ENCODE results near the gene NID2. TPM values are rescaled to one million over a fixed set of nuclear protein-coding genes. Genes with fewer than 3 reads are reported as not detected.

Gene NID2
- polyA plus RNA-seq, 1 of the 3 experiments (the other 2 are of a cell fraction): 22.7 TPM

DNA sequence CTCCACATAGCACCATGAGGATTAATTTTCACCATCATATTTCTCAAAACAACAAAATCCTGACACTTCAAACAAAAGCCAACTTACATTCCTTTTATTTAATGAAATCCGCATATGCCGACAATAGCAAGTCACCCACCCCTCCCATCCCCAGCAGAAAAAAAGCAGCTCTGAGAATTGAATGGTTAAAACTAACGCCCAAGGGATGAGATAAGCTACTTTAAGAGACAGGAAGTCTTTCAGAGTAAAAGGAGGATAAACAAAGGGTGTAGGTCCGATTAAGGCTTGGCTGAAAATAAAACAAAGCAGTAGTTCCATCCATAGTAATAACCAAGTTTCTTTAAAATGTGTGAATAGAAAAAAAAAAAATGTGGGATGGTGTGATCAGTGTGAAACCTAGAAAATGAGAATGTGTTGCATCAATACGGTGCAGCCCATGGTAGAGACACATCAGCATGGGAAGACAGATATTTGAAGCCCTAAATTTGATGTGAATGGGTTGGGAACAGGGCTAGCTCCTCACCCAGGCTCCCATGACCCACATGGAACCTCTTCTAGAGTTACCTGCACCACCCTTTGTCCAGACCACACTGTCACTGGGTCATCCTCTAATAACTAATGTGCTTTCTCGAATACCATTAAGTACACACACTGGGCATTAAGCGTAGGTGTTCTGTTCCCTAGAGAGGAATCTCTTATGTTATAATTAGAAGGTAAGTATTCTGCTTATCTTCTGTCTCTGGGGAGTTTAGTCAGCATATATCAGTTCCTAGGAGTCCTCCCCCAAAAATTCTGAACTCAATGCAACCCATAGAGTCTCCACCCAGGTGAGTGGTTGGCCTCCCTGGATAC, 47.8 kb downstream of the NID2 start:
- no peak for DNase-seq
- H4K20me1 ChIP-seq (ENCODE audit: insufficient read depth): no peaks in the 10 kb centered on the region
- ChIA-PET POLR2A (no interaction called here), CTCF (interaction anchor here (1.3 kb wide), 1 partner anchor 111 kb away, joined by 4 read pairs; no protein-coding TSS in a partner anchor)
- no peak overlapping the region for H3K27ac ChIP-seq (ENCODE audit: low read depth in 2 of 2, low read length in 1 of 2)
- peaks cover 4 to 28% of the 10 kb centered on the region in 2 experiments; a peak in 3 of 4 replicates for H3K4me1 ChIP-seq (ENCODE audit: control insufficient read depth in 1 of 2, insufficient read depth in 2 of 2, low read depth in 1 of 2, low read length in 1 of 2)
- H3F3A ChIP-seq (replicated peaks; ENCODE audit: insufficient read depth): peaks cover 23% of the 10 kb centered on the region
- H3K27me3 ChIP-seq (ENCODE audit: insufficient read depth): no peaks in the 10 kb centered on the region
- no peak overlapping the region for H3K9ac ChIP-seq
- no peak overlapping the region for H3K4me2 ChIP-seq
- peaks cover 0 to 9% of the 10 kb centered on the region in 2 experiments for H3K36me3 ChIP-seq (replicated peaks in 1 of 2; ENCODE audit: control insufficient read depth in 1 of 2, insufficient read depth in 2 of 2, low read length in 1 of 2)
- WGBS (ENCODE audit: low lambda C conversion rate): 92% methylated on average over 7 of the region's 7 CpGs
- H3K9me3 ChIP-seq: no peaks in the 10 kb centered on the region; the same call in 1 of the 2 replicates
- H3K9me2 ChIP-seq: no peaks in the 10 kb centered on the region
- H3K79me2 ChIP-seq (ENCODE audit: insufficient read depth): no peaks in the 10 kb centered on the region
- no peak overlapping the region for H3K4me3 ChIP-seq (ENCODE audit: low read depth in 2 of 2, low read length in 1 of 2)
- TF ChIP-seq ELF1 (IDR thresholded peaks at IDR 0.05) (no peak), TEAD4 (IDR thresholded peaks at IDR 0.05; ENCODE audit: borderline replicate concordance, insufficient read depth) (no peak), EP300 (IDR thresholded peaks at IDR 0.05; ENCODE audit: borderline replicate concordance in 1 of 2, low read depth in 1 of 2, low read length in 1 of 2) (no peak), RXRA (IDR thresholded peaks at IDR 0.05; ENCODE audit: borderline replicate concordance, low read depth) (no peak), EZH2phosphoT487 (IDR thresholded peaks at IDR 0.05; ENCODE audit: borderline replicate concordance, low read depth) (no peak), MEF2A (IDR thresholded peaks at IDR 0.05; ENCODE audit: borderline replicate concordance, low read depth) (no peak)
- TF ChIP-seq, protein P1, sequence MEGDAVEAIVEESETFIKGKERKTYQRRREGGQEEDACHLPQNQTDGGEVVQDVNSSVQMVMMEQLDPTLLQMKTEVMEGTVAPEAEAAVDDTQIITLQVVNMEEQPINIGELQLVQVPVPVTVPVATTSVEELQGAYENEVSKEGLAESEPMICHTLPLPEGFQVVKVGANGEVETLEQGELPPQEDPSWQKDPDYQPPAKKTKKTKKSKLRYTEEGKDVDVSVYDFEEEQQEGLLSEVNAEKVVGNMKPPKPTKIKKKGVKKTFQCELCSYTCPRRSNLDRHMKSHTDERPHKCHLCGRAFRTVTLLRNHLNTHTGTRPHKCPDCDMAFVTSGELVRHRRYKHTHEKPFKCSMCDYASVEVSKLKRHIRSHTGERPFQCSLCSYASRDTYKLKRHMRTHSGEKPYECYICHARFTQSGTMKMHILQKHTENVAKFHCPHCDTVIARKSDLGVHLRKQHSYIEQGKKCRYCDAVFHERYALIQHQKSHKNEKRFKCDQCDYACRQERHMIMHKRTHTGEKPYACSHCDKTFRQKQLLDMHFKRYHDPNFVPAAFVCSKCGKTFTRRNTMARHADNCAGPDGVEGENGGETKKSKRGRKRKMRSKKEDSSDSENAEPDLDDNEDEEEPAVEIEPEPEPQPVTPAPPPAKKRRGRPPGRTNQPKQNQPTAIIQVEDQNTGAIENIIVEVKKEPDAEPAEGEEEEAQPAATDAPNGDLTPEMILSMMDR (IDR thresholded peaks at IDR 0.05): no peak
- TF ChIP-seq, protein P2, sequence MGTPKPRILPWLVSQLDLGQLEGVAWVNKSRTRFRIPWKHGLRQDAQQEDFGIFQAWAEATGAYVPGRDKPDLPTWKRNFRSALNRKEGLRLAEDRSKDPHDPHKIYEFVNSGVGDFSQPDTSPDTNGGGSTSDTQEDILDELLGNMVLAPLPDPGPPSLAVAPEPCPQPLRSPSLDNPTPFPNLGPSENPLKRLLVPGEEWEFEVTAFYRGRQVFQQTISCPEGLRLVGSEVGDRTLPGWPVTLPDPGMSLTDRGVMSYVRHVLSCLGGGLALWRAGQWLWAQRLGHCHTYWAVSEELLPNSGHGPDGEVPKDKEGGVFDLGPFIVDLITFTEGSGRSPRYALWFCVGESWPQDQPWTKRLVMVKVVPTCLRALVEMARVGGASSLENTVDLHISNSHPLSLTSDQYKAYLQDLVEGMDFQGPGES (IDR thresholded peaks at IDR 0.05; ENCODE audit: low read depth, low read length): no peak
- no peak overlapping the region for H2AFZ ChIP-seq (ENCODE audit: low read depth)

DNA sequence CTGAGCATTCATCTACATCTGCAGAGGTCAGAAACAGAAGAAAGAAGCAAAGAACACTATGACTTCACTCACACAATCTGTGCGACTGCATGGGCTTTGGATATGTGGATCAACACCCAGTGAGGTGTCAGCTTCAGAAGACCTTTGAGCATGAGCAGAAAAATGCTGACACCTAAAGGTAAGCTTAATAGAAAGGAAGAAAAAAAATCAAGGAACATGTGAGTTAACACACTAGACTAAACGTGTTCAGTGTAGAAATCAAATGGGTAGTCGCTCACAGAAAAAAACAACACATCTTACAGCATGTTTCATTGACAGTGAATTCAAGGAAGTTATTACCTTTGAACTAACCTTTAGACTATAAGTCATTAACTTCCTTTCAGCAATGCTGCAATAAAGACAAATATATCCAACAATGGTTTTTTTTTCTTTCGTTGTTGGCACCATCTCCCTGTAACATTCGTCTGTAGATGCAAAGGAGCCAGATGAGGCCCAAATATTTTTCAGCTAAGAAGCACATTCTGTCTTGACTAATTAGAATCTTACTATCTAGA, 48.6 kb downstream of the NID2 start:
- H3K9me2 ChIP-seq: no peaks in the 10 kb centered on the region
- H4K20me1 ChIP-seq (ENCODE audit: insufficient read depth): no peaks in the 10 kb centered on the region
- H2AFZ ChIP-seq (ENCODE audit: low read depth): no peak overlapping the region
- H3K27me3 ChIP-seq (ENCODE audit: insufficient read depth): no peaks in the 10 kb centered on the region
- WGBS (ENCODE audit: low lambda C conversion rate): 89% methylated on average over 5 of the region's 5 CpGs
- peaks cover 16% of the 10 kb centered on the region for H3F3A ChIP-seq (replicated peaks; ENCODE audit: insufficient read depth)
- TF ChIP-seq POLR2AphosphoS5 (IDR thresholded peaks at IDR 0.05; ENCODE audit: low read depth, low read length): no peak
- no peak for TF ChIP-seq TCF12 (IDR thresholded peaks at IDR 0.05)
- TF ChIP-seq, protein P2 (IDR thresholded peaks at IDR 0.05; ENCODE audit: low read depth, low read length): no peak
- TF ChIP-seq EZH2phosphoT487 (IDR thresholded peaks at IDR 0.05; ENCODE audit: borderline replicate concordance, low read depth): no peak
- no peak for TF ChIP-seq RFX5 (IDR thresholded peaks at IDR 0.05; ENCODE audit: low read length)
- TF ChIP-seq NRF1 (IDR thresholded peaks at IDR 0.05; ENCODE audit: low read depth, low read length): no peak
- TF ChIP-seq JUND (IDR thresholded peaks at IDR 0.05): no peak
- no peak for TF ChIP-seq ELF1 (IDR thresholded peaks at IDR 0.05)
- TF ChIP-seq, protein P3, sequence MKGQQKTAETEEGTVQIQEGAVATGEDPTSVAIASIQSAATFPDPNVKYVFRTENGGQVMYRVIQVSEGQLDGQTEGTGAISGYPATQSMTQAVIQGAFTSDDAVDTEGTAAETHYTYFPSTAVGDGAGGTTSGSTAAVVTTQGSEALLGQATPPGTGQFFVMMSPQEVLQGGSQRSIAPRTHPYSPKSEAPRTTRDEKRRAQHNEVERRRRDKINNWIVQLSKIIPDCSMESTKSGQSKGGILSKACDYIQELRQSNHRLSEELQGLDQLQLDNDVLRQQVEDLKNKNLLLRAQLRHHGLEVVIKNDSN (IDR thresholded peaks at IDR 0.05; ENCODE audit: borderline replicate concordance, low read depth): no peak
- no peak for TF ChIP-seq SIN3A (IDR thresholded peaks at IDR 0.05; ENCODE audit: borderline replicate concordance, low read depth, low read length)
- TF ChIP-seq, protein P4, sequence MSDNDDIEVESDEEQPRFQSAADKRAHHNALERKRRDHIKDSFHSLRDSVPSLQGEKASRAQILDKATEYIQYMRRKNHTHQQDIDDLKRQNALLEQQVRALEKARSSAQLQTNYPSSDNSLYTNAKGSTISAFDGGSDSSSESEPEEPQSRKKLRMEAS (IDR thresholded peaks at IDR 0.05; ENCODE audit: low read depth): no peak
- TF ChIP-seq GABPA (IDR thresholded peaks at IDR 0.05; ENCODE audit: low read depth): no peak
- ChIA-PET CTCF (interaction anchor here (1.2 to 1.3 kb wide), 2 partner anchors 13 to 112 kb away, joined by 3 to 4 read pairs; no protein-coding TSS in a partner anchor), POLR2A (no interaction called here)
- H3K4me2 ChIP-seq: no peak overlapping the region
- H3K9ac ChIP-seq: no peak overlapping the region
- peaks cover 7 to 22% of the 10 kb centered on the region in 2 experiments; a peak in 3 of 4 replicates for H3K4me1 ChIP-seq (ENCODE audit: control insufficient read depth in 1 of 2, insufficient read depth in 2 of 2, low read depth in 1 of 2, low read length in 1 of 2)
- no peaks in the 10 kb centered on the region for H3K79me2 ChIP-seq (ENCODE audit: insufficient read depth)
- H3K4me3 ChIP-seq (ENCODE audit: low read depth in 2 of 2, low read length in 1 of 2): no peak overlapping the region
- H3K36me3 ChIP-seq (replicated peaks in 1 of 2; ENCODE audit: control insufficient read depth in 1 of 2, insufficient read depth in 2 of 2, low read length in 1 of 2): peaks cover 0 to 9% of the 10 kb centered on the region in 2 experiments
- H3K9me3 ChIP-seq: no peaks in the 10 kb centered on the region; the same call in 1 of the 2 replicates
- no peak overlapping the region for H3K27ac ChIP-seq (ENCODE audit: low read depth in 2 of 2, low read length in 1 of 2)
- no peak for DNase-seq

Data from SK-N-SH (cell line).